Activated T-cell treated with anti-CD3 and anti-CD28 coated beads for 1 hour (primary cell): ENCODE measurements around the gene CATSPERE.
A peak's percentile ranks its signal among the peaks of the same experiment; 100 is the strongest.
"Not testable (repeated sequence)": the region's sequence is repeated elsewhere in the genome, so short reads cannot be mapped to it uniquely, and the experiment has no call there.

Experiments
- DNase-seq: peaks from one replicate; pipeline ENCODE4 v3.0.0-alpha.2; 2020; ENCODE audit warnings: low read depth

CATSPERE gene

DNA sequence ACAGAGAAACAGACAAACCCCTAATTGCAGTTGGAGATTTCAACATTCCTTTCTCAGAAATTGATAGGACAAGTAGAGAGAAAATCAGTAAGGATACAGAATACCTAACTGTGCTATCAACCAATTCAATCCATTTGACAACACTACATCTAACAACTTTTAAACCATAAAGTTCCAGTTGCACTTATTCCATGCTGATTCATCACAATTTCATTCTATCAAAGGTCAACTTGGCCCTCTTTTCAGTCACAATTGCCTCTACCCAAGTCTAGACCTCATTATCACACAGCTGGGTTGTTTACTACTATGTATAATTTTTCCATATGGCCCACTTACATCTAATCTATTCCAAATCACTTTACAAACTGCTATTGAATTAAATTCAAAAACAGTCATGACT is 172.1 kb downstream of the CATSPERE start:
- no peak for DNase-seq

DNA sequence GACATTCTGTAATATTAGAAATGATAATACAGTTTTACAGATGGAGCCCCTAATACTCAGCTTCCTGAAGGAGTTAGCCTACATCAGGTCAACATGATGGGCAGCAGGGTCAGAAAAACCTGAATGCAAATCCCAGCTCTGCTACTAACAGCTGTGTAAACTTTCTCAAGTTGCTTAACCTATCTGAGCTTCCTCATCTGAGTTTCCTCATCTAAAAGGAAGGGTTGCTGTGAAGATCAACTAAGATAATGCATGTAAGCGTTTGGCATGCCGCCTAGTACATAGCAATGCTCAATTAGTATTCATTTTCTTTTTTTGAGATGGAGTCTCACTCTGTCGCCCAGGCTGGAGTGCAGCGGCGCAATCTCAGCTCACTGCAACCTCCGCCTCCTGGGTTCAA is 173.5 kb downstream of the CATSPERE start:
- DNase-seq: no peak

DNA sequence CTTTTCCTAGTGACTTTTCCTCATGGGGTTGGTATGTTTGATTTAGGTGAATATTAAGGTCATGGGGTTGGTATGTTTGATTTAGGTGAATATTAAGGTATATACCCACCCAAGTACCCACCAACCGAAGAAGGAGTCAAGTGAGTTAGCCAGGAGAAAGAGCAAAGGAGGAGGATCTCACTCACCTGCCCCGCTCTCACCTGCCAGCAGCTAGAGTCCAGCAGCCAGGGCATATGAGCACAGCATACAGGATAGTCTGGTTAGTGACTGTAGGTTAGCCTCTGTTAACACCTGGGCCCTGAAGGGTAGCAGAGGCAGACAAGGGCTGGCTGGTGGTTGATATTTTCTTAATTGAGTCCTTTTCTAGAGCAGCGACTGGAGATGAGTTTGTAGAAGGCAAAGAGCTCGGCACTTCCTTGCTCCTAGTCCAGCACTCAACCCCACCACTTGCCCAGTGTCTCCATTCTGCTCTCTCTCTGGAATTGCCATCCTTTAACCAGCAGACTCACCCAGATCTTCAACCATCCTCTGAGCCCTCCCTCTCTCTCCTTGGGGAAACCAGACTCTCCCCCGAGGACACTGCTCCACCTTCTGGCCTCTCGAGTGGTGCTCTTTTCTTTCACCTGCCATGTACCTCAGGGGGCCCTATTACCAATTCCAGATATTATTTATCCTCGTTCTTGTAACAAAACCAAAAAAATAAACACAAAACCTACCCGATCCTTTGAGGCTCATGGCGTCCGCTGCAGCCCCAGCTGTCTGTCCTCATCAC is 175.6 kb downstream of the CATSPERE start:
- no peak for DNase-seq

DNA sequence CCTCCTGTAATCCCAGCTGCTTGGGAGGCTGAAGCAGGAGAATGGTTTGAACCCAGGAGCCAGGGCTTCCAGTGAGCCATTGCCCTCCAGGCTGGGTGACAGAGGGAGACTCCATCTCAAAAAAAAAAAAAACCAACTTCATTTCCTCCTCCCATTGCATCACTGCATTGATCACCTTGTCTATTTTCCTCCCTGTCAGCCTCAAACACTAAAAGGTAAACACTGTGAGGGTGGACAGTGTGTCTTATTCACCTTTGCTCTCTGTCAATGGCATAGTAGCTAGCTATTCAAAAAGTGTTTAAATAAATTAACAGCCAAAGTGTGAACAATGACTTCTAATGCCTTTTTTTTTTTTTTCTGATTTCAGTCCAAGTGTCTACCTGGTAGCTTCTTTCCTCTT is 178.5 kb downstream of the CATSPERE start:
- no peak for DNase-seq

DNA sequence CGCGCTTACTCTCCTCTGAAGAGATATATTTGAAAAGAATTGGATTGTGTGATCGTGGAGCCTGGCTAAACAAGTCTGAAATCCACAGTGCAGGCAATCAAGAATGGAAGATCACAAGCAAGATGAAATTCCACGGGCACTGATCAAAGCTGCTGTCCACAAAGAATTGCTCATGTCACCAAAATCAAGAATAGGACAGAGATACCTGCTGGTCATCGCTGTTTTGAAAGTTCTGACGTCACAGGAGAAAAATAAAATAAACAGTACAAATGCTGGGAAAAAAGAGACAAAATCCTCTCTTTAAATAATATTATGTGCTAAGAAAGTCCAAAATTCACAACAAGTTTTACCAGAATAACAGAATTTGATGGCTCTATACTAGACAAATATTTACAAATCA is 179.8 kb downstream of the CATSPERE start:
- no peak for DNase-seq

DNA sequence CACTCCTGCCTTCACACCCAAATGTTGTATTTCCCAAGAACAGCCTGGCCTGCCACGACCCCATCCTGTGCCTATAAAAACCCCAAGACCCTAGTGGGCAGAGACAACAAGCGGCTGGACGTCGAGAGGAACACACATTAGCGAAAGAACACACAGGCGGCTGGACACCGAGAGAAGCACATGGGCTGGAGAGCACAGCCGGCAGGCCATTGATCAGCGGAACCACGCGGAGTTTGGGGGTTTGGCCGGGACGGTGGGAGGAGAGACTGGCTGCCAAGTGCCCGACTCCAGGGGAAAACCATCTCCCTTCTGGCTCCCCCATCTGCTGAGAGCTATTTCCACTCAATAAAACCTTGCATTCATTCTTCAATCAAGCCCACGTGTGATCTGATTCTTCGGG is 181.5 kb downstream of the CATSPERE start:
- no peak for DNase-seq

DNA sequence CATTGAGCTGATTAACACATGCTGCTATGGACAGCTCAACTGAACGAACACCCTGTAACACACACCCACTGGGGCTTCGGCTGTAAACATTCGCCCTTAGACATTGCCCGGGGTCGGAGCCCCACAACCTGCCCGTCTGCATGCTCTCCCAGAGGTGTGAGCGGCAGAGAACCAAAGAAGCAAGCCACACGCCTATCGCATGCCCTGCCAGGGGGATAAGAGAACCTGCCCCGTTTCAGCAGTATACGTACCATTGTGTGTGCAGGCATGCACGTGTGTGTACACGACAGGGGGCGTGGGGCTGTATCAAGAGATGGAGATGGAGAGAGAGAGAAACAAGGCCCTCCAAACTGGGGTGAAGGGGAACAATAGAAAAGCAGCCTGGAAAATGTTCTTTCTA is 181.9 kb downstream of the CATSPERE start:
- DNase-seq: no peak

DNA sequence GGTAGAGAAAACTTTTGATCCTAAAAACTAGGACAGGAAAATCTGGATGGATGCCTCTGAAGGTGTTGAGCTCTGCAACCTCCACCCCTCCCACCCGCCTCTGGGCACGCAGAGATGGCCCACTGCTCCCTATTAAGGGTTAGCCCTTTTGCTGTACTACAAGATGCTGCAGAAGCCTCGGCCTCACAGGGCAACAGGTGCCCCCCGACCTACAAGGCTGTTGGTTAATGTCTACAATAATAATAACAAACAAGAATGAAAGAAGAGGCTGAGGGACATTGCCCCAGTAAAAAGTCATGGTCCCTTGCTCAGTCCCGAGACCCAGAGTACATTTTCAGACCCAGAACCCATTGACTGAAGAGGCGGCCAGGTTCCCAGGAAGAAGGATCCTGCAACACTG is 184.3 kb downstream of the CATSPERE start:
- DNase-seq: no peak

DNA sequence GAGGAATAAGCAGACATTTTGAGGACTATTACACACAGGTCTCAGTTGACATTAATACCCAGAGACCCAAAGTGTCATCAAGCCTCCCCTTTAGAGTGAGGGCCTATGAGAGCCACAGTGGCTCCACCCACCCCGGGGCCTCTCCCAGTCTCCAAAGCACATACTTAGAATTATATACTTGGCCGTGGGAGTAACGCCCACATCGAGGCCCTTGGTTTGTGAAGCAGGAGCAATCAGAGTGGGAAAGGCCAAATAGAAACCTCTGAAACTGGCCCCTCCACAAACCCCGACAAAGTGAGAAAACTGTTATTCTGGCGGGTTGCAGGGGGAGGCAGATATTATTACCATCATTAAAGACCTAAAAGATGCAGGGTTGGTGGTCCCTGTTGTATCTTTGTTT is 184.8 kb downstream of the CATSPERE start:
- no peak for DNase-seq

DNA sequence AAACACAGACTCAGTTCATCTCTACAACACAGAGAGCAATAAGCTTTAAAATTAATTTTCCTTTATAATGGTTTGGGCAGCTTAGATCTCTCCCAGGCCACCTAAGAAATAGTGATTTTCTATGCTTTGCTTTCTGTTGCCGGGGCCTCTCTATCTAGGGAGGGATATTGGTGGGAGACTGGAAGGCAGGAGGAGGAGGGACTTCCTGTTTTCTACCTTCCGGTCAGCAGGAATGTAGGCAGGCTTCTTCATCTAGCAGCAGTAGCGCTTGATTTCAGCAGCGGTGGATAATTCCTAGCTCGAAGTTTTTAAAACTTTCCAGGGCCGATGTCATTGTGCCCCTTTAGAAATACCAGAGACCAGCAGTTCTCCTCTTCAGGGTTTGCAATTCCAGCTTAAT is 186.7 kb downstream of the CATSPERE start:
- no peak for DNase-seq

DNA sequence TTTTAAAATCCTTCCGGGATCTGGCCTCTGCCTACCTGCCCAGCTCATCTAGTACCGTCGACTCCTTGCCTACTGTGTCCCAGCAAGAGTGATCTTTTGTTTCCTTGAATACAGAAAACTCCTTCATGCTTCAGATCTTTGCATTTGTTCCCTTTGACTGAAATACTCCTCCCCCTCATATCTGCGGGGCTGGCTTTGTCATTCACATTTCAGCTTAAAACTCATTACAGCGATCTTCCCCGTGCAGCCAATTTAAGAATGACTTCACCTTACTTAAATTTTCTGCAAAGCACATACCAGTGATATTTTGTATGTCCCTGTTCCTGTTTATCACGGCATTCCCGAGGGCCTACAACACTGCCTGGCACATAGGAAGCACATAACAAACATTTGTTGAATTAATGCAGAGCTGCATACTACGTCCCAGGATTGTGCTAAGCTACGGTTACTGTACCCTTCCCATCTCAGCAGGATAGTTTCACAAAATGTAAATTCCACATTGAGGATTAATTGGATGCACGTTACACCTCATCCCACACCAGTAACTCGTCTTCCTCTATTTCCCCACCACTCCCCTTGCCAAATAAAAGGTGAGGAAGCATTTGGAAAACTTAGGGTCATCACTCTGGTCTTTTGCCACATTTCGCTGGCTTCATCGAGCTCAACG is 191.0 kb downstream of the CATSPERE start:
- DNase-seq: no peak

DNA sequence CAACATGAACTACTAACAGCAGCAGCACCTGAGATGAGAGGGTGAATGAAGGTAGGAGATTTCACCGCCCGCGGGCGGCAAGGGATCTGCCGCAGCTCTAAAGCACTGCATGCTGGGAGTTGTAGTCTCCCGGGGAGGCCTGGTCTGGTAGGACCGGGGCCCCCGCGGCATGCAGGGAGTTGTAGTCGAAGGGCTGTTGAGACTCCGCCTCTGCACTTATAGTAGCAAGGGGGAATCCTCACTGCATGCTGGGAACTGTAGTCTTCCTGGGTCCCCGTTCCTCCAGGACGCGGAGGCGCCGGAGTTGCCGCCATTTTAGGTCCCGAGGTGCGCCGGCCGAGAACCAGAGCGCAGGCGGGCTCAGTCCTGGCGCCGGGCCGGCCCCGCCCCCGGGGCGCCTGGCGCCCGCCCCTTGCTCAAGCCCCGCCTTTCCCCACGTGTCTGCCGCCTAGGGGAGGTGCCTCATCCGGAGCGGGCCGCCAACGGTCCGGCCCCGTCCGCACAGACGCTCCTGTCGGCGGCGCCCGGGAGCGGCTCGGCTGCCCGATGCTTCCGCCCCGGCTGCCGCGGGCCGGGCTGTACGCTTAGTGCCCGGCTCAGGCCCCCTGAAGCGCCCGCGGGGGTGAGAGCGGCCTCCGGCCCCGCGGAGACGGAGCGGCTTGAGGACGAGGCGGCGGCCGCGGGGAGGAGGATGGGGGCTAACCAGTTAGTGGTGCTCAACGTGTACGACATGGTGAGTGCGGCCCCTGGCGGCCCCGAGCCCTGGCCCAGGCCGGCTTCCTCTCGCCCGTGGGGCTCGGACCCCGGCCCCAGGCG is 191.8 kb downstream of the CATSPERE start, which contains the start of gene DESI2:
Gene DESI2, plus strand, starts transcription at position 504 of the 816 bp plus-strand sequence. Its CDS starts 188 bp downstream, at position 692.
- DNase-seq: peak; percentile 95

DNA sequence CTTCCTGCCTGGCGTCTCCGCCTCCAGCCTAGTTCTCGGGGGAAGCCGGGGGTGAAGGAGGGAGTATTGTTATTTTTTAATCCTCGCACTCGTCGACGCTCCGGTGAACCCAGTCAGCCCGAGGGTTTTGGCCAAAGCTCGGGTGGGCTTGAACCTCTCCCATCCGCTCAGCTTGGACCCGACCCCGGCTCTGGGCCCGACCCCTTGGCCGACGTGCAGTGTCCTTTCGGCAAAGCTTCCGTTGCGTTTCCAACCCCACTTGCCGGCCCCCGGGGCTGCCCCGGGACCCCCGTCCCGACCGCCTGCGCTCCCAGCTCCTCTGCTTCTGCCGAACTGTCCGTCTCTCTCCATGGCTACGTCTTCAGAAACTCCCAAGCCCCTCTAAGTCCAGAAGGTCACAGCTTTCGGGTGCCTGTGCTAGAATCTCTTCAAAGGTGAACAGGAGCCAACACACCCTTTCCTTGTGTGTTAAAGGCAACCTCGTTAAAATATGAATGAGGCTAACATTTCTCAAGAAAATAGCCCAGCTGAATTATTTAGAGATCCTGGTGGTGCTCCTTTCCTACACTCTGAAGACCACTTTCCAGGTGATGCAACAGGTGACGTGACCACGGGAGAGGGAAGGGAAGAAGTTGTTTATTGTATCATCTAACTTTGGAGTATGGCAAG is 192.5 kb downstream of the CATSPERE start:
- no peak for DNase-seq

DNA sequence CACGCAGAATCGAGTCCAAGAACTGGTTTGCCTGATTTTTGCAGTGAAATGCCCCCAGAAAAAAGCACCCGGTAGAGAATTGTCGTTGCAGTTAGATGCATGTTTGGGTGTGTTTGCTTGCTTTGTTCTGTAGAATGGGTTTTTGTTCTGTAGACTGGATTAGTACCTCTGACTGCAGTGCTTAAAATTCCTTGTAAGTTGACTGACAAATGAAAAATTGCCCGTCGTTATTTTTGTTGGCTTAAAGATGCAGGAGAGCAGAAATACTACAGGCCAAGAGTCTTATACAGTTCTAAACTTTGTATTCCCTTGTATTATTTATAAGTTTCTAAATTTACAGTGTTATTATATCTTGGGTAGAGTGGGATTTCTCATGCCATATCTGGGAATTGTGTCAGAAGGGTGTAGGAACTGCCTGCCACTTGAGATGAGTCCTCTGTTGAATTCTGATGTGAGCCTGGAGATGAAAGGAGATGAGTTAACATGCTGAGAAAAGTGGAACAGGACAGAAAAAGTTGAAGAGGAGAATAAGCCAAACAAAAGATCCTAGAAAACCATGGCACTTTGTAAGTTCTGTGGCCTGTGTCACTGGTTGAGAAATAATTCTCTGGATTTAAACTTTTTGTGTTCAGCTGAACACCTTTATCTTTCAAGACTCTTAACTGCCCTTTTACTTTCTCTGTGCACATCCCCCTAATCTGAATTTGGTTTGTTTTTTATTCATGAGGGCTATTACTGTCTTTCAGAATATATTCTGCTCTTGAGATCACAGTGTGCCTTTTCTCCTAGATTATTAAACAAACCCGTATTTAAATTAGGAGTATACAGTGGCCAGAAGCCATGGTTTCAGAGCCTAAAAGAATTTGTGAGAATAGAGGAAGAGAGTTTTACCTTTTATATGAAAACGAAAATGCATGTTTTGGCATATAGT is 193.3 kb downstream of the CATSPERE start:
- no peak for DNase-seq

DNA sequence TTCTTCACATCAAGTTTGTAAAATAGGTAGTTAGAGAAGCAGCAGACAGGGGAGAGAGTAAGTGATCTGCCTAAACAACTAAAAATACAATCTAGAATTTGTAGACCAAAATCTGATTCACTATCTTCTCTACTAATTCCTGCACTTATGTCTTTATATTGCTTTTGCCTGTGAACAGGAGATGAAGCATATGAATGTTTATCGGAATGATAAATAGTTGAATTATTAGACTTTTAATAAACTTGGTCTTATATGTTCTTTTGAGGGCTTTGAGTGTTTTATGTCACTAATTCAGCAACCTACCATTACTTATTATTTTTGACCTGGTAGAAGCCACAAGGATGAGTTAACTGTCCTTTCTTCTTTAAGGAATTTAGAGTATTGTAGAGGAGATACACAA is 194.1 kb downstream of the CATSPERE start:
- no peak for DNase-seq

DNA sequence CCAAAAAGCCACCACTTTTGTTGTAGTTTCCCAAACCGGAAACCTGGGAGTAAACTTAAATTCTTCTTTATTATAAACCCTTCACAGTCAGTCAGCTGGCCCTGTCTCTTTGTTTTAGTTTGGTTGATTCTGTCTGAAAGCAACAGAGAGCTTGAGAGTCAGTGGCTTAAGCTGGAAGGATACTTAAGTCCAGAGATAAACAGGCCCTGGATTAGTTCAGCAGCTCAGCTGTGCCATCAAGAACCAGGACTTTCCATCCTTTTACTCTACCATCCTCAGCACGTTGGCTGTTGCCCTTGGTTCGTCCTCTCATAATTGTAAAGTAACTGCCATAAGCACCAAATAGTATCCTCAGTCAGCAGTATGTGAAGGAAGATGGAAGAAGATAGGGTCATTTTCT is 196.3 kb downstream of the CATSPERE start:
- no peak for DNase-seq

DNA sequence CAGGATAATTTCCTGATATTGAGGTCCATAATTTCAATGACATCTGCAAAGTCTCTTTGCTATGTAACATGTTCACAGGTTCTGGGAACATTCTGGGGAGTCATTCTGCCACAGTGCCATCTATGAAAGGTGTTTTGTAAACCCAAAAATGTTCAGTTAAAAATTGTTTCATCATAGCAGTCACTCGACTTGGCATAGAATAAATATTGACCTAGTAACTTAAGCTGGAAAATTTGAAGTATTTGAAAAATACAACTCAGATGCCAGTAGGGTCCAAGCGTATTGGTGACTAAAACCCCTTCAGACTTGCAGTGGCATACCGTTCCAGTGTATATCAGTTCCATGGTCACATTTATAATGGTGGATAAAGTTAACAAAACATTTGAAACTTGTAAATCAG is 198.6 kb downstream of the CATSPERE start:
- no peak for DNase-seq

DNA sequence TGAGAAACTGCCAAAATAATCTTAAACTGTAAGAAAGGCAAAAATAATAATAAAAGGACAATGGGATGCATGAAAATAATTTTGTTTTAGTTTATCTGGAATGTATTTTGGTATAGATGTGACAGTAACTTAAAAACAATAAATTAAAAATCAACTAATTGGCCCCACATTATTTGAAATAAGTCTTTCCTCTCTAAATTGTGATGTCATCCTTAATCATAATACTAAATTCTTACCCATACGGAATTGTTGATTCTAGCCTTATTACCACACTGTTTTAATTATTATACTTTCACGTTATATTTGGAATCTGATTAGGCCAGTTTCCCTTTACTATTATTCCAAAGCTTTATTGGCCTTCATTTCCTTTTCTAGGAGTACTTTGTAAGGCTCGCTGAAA is 199.5 kb downstream of the CATSPERE start:
- DNase-seq: no peak

DNA sequence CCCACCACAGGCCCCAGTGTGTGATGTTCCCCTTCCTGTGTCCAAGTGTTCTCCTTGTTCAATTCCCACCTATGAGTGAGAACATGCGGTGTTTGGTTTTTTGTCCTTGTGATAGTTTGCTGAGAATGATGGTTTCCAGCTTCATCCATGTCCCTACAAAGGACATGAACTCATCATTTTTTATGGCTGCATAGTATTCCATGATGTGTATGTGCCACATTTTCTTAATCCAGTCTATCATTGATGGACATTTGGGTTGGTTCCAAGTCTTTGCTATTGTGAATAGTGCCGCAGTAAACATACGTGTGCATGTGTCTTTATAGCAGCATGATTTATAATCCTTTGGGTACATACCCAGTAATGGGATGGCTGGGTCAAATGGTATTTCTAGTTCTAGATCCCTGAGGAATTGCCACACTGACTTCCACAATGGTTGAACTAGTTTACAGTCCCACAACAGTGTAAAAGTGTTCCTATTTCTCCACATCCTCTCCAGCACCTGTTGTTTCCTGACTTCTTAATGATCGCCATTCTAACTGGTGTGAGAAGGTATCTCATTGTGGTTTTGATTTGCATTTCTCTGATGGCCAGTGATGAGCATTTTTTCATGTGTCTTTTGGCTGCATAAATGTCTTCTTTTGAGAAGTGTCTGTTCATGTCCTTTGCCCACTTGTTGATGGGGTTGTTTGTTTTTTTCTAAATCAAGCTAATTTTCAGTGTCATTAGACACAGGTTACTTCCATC is 200.7 kb downstream of the CATSPERE start:
- not testable (repeated sequence) for DNase-seq

DNA sequence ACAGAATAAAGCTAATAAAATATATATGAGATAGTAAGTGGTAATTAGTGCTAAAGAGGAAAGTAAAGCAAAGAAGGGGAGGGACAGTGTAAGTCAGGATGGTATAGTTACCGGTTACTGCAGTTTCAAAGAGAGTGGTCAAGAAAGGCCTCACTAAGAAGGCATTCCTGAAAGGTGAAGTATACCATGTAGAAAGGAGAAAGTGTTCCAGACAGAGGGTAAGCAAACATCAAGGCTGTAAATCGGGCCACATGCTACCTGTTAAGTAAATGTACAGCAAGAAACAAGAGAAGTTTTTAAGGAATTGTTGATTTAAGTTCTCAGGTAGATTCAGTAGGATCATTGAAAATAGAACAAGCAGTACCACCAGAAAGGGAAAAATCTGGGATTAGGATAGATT is 201.5 kb downstream of the CATSPERE start:
- DNase-seq: no peak
